Stimulated activated CD4-positive, alpha-beta T cell treated with anti-CD3 and anti-CD28 coated beads, TNF-alpha, amount 100 ng/mL, for 48 hours (primary cell): ENCODE results near the gene VSTM4.

ENCODE experiments used
- DNase-seq, 3 donors: peaks; one replicate each; pipeline ENCODE4 v3.0.0-alpha.2; 2020; ENCODE audit warnings: low read depth in 3 of 3

Gene VSTM4

GRCh38 chr10:49071160-49071761, 44.1 kb downstream of the VSTM4 start:
- DNase-seq, result no peak

- no peak for DNase-seq
Measured at GRCh38 chr10:49070701-49071100, 44.6 kb downstream of the VSTM4 start.

- no peak for DNase-seq
Measured at GRCh38 chr10:49068672-49069217, 46.6 kb downstream of the VSTM4 start.

- DNase-seq, result no peak
Measured at GRCh38 chr10:49068209-49068608, 47.1 kb downstream of the VSTM4 start.

GRCh38 chr10:49066944-49067730, 48.2 kb downstream of the VSTM4 start:
- no peak for DNase-seq

- no peak for DNase-seq
Measured at GRCh38 chr10:49062229-49062628, 53.1 kb downstream of the VSTM4 start.

GRCh38 chr10:49061667-49062066, 53.7 kb downstream of the VSTM4 start:
- no peak for DNase-seq

- no peak for DNase-seq
Measured at GRCh38 chr10:49058463-49059255, 56.7 kb downstream of the VSTM4 start.

GRCh38 chr10:49057231-49057880, 58.0 kb downstream of the VSTM4 start:
- DNase-seq, result no peak

GRCh38 chr10:49056356-49056755, 59.0 kb downstream of the VSTM4 start:
- DNase-seq, result no peak

- DNase-seq, result no peak
Measured at GRCh38 chr10:49055221-49055849, 60.0 kb downstream of the VSTM4 start.

- DNase-seq, result no peak
Measured at GRCh38 chr10:49054753-49055152, 60.6 kb downstream of the VSTM4 start.

GRCh38 chr10:49053998-49054692, 61.2 kb downstream of the VSTM4 start:
- DNase-seq, result no peak

GRCh38 chr10:49053053-49053997, 62.0 kb downstream of the VSTM4 start:
- no peak for DNase-seq

GRCh38 chr10:49052069-49052468, 63.3 kb downstream of the VSTM4 start:
- DNase-seq, result no peak

GRCh38 chr10:49050906-49051305, 64.4 kb downstream of the VSTM4 start:
- DNase-seq, result no peak

- no peak for DNase-seq
Measured at GRCh38 chr10:49050366-49050765, 65.0 kb downstream of the VSTM4 start.

- DNase-seq, result no peak
Measured at GRCh38 chr10:49049660-49050059, 65.7 kb downstream of the VSTM4 start.

GRCh38 chr10:49047128-49047639, 68.1 kb downstream of the VSTM4 start:
- DNase-seq, result no peak
